GM18868 (cell line): ENCODE measurements around the gene PXDN.

Experiments
- ATAC-seq: cut with Tn5 transposase; IDR thresholded peaks from one replicate; pipeline ENCODE4 v1.9.1; 2021; ENCODE audit warnings: mild to moderate bottlenecking, moderate library complexity; ENCODE audit not compliant: unreplicated experiment

Gene PXDN

DNA sequence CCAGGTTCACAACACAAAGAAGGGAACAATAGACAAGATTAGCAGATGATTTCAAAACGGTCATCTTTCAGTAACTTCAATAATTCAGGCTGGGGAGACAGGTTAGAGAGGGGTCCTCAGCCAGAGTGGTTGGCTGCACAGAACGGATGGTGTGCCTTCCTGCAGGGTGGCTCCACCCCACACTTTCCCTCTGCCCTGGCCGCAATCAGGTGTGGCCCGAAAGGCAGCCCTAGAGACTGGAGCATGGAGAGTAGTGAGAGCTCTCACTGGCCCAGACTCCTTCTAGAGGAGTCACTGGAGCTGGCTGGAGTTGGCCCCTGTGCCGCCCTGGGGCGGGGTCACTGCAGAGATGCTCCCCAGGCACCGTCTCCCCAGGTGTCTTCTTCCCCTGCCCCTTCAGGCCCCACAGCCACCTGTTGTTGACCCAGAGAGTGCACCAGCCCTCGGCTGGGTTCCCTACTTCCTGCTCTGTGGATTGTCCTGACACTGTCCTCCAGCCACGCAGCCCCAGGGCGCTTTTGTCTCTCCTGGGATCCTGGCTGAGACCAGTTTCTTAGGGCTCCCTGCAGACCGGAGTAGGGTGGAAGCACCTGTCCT is 126.8 kb downstream of the PXDN start:
- no peak for ATAC-seq

DNA sequence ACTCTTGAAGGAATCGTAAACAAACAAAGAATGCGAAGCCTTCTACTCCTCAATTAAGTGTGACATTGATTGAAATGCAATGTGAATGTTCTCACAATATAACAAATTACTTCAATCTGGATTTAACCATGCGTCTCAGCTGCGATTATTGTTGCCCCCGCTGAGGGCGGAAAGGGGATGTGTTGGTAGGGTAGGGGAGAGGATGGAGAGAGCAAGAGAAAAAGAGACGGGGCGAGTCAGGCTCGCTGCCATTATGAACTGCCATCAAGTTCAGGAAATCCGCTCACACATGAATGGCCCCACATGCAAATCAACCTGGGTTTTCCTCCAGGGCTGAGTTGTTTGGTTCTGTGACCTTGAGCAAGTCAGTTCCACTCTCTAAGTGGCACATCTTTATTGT is 129.8 kb downstream of the PXDN start:
- ATAC-seq, result no peak

DNA sequence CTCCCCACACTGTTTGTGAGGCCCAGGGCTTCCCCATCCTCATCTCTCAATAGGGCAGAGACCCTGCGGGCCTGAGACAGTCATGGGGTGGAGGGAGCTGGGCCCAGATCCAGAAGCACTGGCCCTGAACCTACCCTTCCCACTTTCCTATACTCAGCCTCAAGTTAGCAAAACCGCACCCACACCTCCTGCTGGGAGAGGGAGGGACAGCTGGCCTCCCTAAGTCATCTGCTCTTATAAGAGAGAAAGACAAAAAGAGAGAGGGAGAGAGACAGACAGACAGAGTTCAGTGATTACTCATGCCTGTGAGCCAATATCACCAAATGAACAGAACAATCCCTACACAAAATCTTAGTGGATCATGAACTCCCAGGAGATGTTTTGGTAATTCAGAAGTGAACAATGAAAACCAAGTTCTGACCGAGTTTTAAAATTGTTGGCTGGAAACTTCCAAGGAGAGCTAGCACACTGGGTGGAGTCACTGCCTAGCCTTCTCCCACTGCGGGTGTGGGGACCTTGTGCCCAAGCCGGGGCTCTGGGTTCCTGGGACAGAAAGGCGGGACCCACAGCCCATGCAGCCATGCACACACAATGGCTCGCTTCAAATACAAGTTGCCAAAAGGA is 130.5 kb downstream of the PXDN start:
- ATAC-seq, result no peak

GRCh38 chr2:1613078-1613445 is 131.3 kb downstream of the PXDN start:
- ATAC-seq, result no peak

- no peak for ATAC-seq
Observed at GRCh38 chr2:1612391-1613077, 131.8 kb downstream of the PXDN start.

DNA sequence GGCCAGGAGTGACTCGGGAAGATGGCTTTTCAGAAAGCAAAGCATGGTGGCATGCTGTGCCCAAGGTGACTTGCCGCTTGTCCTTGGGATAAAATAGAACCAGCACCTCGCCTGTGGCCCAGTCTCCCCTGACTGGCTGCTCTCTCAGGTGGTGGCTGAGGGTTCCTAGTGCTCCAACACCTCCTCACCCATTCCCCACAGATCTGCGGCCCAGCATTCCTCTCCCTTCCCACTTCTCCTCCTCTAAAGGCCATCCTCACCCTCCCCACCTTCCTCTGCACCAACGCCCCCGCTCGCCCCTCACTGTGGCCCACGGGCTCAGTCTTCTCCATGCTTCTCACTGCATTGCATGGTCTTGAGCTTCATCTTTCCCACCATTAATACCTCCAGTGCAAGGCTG is 132.4 kb downstream of the PXDN start:
- no peak for ATAC-seq

DNA sequence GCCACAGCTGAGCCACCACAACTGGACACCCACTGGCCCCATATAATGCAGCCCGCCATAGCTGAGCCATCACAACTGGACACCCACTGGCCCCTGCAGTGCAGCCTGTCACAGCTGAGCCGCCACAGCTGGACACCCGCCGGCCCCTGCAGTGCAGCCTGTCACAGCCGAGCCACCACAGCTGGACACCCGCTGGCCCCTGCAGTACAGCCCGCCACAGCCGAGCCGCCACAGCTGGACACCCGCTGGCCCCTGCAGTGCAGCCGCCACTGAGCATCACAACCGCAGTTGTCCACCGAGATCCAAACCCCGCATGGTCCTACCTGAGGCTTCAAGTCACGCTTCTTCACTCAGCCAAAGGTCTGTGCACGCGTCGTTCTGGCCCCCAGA is 134.2 kb downstream of the PXDN start:
- ATAC-seq, result no peak

GRCh38 chr2:1609485-1610095 is 134.7 kb downstream of the PXDN start:
- ATAC-seq, result no peak

DNA sequence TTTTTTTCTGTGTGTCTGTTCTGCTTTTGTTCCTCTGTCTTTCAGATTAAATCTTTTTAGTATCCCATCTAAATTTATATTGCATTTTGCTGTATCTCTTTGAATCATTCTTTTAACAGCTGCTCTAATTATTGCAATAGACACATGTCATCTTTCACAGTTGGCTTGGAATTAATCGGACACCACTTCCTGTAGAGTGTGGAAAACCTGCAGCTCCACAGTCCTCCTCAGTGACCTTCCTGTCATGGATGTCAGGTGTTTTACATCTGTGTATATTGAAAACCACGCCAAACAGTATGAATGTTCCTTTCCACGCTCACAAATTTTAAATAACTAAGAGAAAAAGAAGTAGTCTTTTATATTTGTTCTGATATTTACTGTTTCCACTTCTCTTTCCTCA is 135.3 kb downstream of the PXDN start:
- ATAC-seq, result no peak

DNA sequence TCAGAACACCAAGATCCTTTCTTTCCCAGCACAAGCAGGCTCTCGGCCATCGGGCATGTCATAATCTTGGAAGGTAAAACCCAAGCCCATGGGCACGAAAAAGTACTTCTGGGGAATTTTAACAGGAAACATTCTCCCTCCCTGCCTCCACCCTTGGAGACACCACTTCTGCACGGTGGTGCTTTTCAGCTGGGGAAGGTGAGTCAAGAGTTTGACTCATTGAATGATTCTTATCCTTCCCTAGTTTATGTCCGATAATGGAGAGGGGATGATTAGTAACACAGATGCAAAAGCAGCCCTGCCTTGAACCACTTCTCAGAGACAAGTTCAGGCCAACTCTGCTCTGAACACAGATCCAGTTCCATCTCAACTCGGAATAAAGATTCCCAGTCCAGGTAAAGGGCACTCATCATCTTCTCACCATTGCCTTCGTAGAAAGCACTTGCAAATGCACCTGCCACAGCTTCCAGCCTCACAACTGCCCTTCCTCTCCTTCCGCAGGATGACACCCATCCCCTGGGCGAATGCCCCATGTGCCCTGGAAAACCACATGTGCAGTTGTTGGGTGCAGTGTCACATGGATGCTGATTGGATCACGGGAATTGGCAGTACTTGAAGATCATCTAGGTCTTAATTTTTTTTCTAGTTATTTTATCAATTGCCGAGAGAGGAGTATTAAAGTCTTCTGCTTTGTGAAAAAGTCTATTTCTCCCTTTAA is 136.2 kb downstream of the PXDN start:
- ATAC-seq, result no peak

DNA sequence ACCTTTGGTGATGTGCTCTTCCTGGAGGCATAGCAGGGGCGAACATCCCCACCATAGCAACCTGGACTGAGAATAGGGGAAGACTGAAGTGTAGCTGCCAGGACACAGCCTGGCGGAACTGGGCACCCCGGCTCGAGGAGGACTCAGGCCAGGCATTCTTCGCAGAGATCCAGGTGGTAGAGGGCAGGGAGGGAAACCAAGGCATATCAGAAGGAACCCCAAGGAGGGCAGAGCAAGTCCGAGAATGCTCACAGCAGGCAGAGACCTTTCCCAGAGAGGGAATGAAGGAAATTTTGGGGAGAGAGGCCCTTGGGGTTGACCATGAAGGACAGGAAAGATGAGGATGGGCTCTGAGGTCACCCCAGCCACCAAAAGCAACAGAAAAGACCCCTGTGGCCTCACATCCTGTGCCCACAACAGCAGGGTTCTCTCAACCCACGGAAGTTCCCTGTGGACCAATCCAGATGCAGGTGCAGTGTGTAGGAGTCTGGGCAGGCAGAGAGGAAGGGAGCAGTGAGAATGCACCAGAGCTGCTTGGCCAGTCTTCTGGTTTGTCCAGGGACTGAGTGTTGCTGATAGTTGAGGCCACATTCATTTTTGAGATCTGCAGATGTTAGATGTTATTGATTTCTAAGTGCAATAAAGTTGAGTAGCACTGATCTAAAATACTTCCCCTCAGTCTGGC is 136.9 kb downstream of the PXDN start:
- no peak for ATAC-seq

DNA sequence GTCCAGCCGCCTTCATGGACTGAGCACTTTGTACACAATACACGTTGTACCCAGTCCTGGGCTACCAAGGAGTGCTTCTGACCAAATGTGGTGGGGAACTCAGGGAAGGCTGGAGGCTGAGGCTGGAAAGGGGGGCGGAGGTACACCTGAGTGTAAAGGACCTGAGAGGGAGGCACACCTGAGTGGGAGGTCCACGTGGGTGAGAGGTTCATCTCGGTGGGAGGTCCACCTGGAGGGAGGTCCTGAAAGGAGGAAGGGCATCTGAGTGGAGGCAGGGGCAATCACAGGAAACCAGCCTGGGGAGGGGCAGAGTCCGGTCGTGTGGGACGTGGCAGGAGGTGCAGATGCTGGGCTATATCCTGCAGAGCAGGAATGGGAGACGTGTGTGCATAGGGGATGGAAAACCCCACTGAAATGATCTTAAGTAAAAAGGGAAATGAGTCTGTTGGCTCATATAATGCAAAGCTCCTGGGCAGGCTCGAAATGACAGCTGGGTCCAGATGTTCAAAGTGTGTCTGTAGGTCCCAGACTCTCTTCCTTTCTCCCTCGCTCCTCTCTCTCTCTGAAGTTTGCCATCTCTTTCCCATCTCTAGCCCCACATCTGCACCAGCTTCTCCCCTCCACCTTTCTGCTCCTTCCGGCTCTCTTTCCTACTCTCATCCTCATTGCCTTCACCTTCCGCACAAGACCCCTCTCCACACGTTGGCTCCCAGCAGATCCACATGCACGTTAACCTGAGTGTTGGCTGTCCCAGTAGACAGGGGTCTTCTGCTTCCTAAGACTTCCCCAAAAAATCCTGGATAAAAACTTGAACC is 137.7 kb downstream of the PXDN start:
- ATAC-seq, result no peak

- ATAC-seq, result no peak
Observed at GRCh38 chr2:1606046-1606400, 138.3 kb downstream of the PXDN start.

DNA sequence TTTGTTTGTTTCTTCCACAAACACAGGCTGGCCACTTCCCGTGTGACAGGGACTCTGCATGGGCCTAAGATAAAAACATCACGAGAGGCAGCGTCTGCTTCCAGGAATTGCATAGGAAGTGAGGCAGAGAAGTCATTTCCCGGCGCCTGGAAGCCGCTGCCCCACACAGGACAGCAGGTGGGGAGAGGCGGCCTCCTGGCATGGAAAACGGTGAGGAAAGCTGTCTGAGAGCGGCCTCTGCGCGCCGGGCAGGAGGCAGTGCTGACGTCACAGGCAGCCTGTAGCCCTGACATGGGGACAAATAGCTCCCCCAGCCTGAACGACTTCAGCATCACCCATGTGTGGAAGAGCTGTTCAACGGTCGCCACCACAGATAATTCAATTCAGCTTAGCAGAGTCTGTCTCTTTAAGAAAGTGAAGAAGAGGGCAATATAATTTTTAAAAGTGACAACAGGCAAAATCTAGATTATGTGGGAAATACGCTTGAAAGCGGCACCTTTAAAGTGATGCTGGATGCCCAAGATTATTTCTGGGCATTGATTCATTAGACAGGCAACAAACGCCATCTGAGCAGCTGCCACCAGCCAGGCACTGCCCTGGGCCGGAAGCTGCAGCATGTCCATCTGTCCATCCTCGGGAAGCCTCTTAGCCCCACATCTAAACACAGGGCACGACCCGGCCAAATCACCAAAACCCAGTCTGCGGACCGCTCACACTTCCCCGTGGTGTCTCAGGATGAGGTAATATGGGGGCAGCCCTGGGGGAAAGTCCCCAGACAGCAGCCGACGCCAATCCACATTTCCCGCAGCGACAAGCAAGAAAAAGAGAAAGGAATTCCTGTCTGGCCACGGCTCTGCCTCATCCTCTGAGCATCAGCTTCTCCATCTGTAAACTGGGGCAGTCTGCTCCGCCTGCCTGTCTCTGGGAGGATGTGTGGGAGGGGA is 138.9 kb downstream of the PXDN start:
- no peak for ATAC-seq

DNA sequence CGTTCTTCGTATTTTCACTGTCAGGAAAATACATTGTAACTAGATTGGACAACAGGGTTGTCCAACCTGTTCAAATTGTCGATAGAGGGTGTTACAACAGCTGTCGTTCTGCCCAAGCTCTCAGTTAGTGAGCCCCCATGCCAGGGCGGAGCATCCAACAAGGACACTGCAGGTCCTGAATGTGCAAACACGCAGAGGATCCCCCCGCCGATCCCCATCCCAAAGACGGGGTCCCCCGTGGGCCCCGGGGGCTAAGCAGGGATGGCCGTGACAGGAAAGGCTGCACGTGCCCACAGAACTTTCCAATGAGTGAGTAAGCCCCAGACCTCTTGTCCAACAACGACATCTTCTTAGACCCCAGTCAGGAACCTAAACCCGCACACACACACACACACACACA is 140.8 kb downstream of the PXDN start:
- no peak for ATAC-seq

DNA sequence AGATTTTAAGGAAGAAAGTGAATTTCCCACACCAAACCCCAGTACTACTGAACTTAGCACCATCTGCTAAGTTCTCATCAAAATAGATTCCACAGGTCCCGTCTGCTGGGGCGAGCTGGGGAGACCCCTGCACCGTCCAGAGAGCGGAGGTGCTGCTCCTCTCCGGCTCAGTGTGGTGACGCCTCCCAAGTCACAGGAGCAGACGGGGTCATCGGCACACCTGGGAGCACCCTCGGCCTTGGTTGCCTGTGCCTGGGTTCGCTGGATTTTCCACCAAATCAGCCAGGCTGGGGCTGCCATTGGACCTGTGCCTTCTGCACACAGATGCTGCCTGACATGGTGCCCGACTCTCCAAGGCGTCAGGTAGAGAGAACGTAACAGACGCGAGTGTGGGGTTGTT is 141.3 kb downstream of the PXDN start:
- ATAC-seq, result no peak

- no peak for ATAC-seq
Observed at GRCh38 chr2:1602278-1603010, 141.9 kb downstream of the PXDN start.

- no peak for ATAC-seq
Observed at GRCh38 chr2:1601471-1602277, 142.6 kb downstream of the PXDN start.
